Uterus (tissue), 4 donors: ENCODE results near the gene TMC6. TPM values are rescaled to one million over a fixed set of nuclear protein-coding genes. Genes with fewer than 3 reads are reported as not detected.

Source experiments
- DNase-seq, 2 donors: peaks; one replicate each; pipeline ENCODE4 v3.0.0-alpha.2; 2019 to 2020
- H3K27ac ChIP-seq, 2 donors: fragments of 200-600 bp; sonication (generic); 1 replicate in 1 of 2; 2 replicates in 1 of 2; pipeline ENCODE4 v1.5.1; 2016 to 2018
- H3K27me3 ChIP-seq, 2 donors: fragments of 200-600 bp; sonication (generic); one replicate each; pipeline ENCODE4 v1.5.1; 2018 to 2019; ENCODE audit warnings: control low read depth in 1 of 2
- H3K36me3 ChIP-seq, 2 donors: fragments of 200-600 bp; sonication (generic); one replicate each; pipeline ENCODE4 v1.5.1; 2019; ENCODE audit warnings: control low read depth in 1 of 2
- H3K4me1 ChIP-seq, 2 donors: fragments of 200-600 bp; sonication (generic); one replicate each; pipeline ENCODE4 v1.5.1; 2018 to 2019; ENCODE audit warnings: control low read depth in 1 of 2
- H3K4me3 ChIP-seq, 2 donors: fragments of 200-600 bp; sonication (generic); 1 replicate in 1 of 2; 2 replicates in 1 of 2; pipeline ENCODE4 v1.5.1; 2018 to 2019; ENCODE audit warnings: mild to moderate bottlenecking in 1 of 2
- H3K9me3 ChIP-seq, 2 donors: fragments of 200-600 bp; sonication (generic); one replicate each; pipeline ENCODE4 v1.5.1; 2019; ENCODE audit warnings: control low read depth in 1 of 2
- CTCF ChIP-seq, 4 experiments: fragments of 200-600 bp in 2 of 4; fragments of 450-650 bp in 2 of 4; sonication (generic) in 2 of 4; IDR thresholded peaks; one replicate each; pipeline ENCODE4 v1.5.1; 2016 to 2019; ENCODE audit warnings: antibody characterized with exemption in 4 of 4, mild to moderate bottlenecking in 2 of 4, moderate library complexity in 1 of 4
- POLR2A ChIP-seq, 2 donors: fragments of 450-650 bp; IDR thresholded peaks; one replicate each; pipeline ENCODE4 v1.6.1; 2016; ENCODE audit warnings: antibody characterized with exemption in 2 of 2, mild to moderate bottlenecking in 1 of 2, moderate library complexity in 1 of 2
- intact Hi-C: fragments of 100-400 bp; cut with DNase I; formaldehyde crosslinking; loops from one replicate; pipeline ENCODE4 v1.15.1; 2023; ENCODE audit warnings: low total_unique reads
- total RNA-seq, 4 donors: library from RNA; depleted of rRNA in 3 of 4; stranded (reverse); fragments of >200 nt in 3 of 4; gene quantifications; one replicate each; pipeline versions ENCODE4 v1.1.0 to v1.2.4, GENCODE V29; 2014 to 2023
- donor health status: DM: yes; HTN: yes; CAD: no.

TMC6 gene
- total RNA-seq, 4 donors from 2014 or later = 8.2 to 56.1 (median 16.1) TPM

- DNase-seq = no peak
- no peak overlapping the region for H3K27ac ChIP-seq
Measured at GRCh38 chr17:78147315-78147998, 18.9 kb upstream of the TMC6 start.

GRCh38 chr17:78146881-78147280 is 18.3 kb upstream of the TMC6 start:
- Histone ChIP-seq H3K4me3 (no peak overlapping the region), H3K27me3 (no peaks in the 10 kb centered on the region)
- intact Hi-C loops = no loop called here

More at GRCh38 chr17:78147315-78147998, 18.9 kb upstream of the TMC6 start:
- Histone ChIP-seq H3K4me3 (no peak overlapping the region), H3K9me3 (no peaks in the 10 kb centered on the region), H3K36me3 (no peaks in the 10 kb centered on the region), H3K4me1 (peaks cover 0 to 4% of the 10 kb centered on the region in 2 donors), H3K27me3 (no peaks in the 10 kb centered on the region)
- TF ChIP-seq CTCF (IDR thresholded peaks at IDR 0.05) = no peak
- no peak for TF ChIP-seq POLR2A (IDR thresholded peaks at IDR 0.05)
- intact Hi-C loops = no loop called here

GRCh38 chr17:78146471-78146869 is 17.9 kb upstream of the TMC6 start:
- H3K4me1 ChIP-seq = peaks cover 0 to 4% of the 10 kb centered on the region in 2 donors
- H3K27ac ChIP-seq = no peak overlapping the region
- H3K4me3 ChIP-seq = no peak overlapping the region
- intact Hi-C loops = no loop called here
- TF ChIP-seq CTCF (IDR thresholded peaks at IDR 0.05) (no peak), POLR2A (IDR thresholded peaks at IDR 0.05) (no peak)
- H3K9me3 ChIP-seq = no peaks in the 10 kb centered on the region
- no peak for DNase-seq
- H3K36me3 ChIP-seq = no peaks in the 10 kb centered on the region
- no peaks in the 10 kb centered on the region for H3K27me3 ChIP-seq

More at GRCh38 chr17:78146881-78147280, 18.3 kb upstream of the TMC6 start:
- TF ChIP-seq CTCF (IDR thresholded peaks at IDR 0.05) (no peak), POLR2A (IDR thresholded peaks at IDR 0.05) (no peak)
- no peak for DNase-seq
- Histone ChIP-seq H3K36me3 (no peaks in the 10 kb centered on the region), H3K27ac (no peak overlapping the region), H3K9me3 (no peaks in the 10 kb centered on the region), H3K4me1 (peaks cover 0 to 4% of the 10 kb centered on the region in 2 donors)

- DNase-seq = peak in 1 of 2 donors; percentile 64
- H3K4me1 ChIP-seq = peaks cover 0 to 4% of the 10 kb centered on the region in 2 donors
Measured at GRCh38 chr17:78144736-78145641, 16.4 kb upstream of the TMC6 start.

More at GRCh38 chr17:78144736-78145641, 16.4 kb upstream of the TMC6 start:
- no peaks in the 10 kb centered on the region for H3K9me3 ChIP-seq
- H3K36me3 ChIP-seq = no peaks in the 10 kb centered on the region
- TF ChIP-seq CTCF (IDR thresholded peaks at IDR 0.05) (no peak), POLR2A (IDR thresholded peaks at IDR 0.05) (no peak)
- H3K27me3 ChIP-seq = no peaks in the 10 kb centered on the region
- intact Hi-C loops = no loop called here
- peak overlapping the region; percentile 56 to 60 for H3K27ac ChIP-seq
- H3K4me3 ChIP-seq = no peak overlapping the region
